H1 (cell line): Measurements from ENCODE around the gene BMI1.

Experiments
- POLR2A ChIP-seq, 2 experiments: IDR thresholded peaks; 1 replicate in 1 of 2; 2 replicates in 1 of 2; pipeline ENCODE4 v1.6.1; 2011; ENCODE audit warnings: low read depth in 2 of 2, low read length in 2 of 2, mild to moderate bottlenecking in 2 of 2; ENCODE audit errors: control extremely low read depth in 1 of 2
- POLR2AphosphoS5 ChIP-seq: IDR thresholded peaks from 2 replicates; pipeline ENCODE4 v1.6.1; 2011; ENCODE audit warnings: low read depth, low read length
- RAD21 ChIP-seq, 2 experiments: IDR thresholded peaks in 1 of 2; conservative IDR thresholded peaks in 1 of 2; 2 replicates each; pipeline ENCODE4 v1.6.1; 2011; ENCODE audit warnings: low read depth in 2 of 2, low read length in 2 of 2, improper control_type of control experiment in 1 of 2, inconsistent platforms in 1 of 2, mild to moderate bottlenecking in 1 of 2, moderate library complexity in 1 of 2
- TF ChIP-seq, protein P1 (sequence below), 3 experiments: IDR thresholded peaks; 1 replicate in 2 of 3; 2 replicates in 1 of 3; pipeline versions ENCODE4 v1.5.1 to v1.6.1; 2011; ENCODE audit warnings: low read length in 3 of 3, mild to moderate bottlenecking in 3 of 3, inconsistent platforms in 2 of 3, low read depth in 1 of 3, moderate library complexity in 1 of 3; ENCODE audit not compliant: insufficient read depth in 1 of 3; ENCODE audit errors: control extremely low read depth in 1 of 3

DNA sequence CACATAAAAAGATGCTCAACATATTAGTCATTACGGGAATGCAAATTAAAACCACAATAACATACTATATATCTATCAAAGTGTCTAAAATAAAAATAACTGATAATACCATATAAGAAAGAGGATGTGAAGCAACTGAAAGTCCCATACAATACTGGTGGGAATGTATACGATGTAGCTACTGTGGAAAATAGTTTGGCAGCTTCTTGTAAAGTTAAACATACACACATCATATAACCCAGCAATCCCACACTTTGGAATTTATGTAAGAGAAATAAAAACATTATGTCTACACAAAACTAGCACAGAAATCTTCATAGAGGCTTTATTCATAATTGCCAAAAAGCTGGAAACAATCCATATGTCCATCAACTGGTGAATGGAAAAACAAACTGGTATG is 15.2 kb upstream of the BMI1 start:
- no peak for TF ChIP-seq POLR2AphosphoS5
- TF ChIP-seq RAD21 (IDR thresholded peaks at IDR 0.05 in 1 of 2, conservative IDR thresholded peaks at IDR 0.05 in 1 of 2; ENCODE audit: low read depth in 2 of 2, low read length in 2 of 2): no peak
- TF ChIP-seq, protein P1, sequence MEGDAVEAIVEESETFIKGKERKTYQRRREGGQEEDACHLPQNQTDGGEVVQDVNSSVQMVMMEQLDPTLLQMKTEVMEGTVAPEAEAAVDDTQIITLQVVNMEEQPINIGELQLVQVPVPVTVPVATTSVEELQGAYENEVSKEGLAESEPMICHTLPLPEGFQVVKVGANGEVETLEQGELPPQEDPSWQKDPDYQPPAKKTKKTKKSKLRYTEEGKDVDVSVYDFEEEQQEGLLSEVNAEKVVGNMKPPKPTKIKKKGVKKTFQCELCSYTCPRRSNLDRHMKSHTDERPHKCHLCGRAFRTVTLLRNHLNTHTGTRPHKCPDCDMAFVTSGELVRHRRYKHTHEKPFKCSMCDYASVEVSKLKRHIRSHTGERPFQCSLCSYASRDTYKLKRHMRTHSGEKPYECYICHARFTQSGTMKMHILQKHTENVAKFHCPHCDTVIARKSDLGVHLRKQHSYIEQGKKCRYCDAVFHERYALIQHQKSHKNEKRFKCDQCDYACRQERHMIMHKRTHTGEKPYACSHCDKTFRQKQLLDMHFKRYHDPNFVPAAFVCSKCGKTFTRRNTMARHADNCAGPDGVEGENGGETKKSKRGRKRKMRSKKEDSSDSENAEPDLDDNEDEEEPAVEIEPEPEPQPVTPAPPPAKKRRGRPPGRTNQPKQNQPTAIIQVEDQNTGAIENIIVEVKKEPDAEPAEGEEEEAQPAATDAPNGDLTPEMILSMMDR (IDR thresholded peaks at IDR 0.05; ENCODE audit: control extremely low read depth in 1 of 3, insufficient read depth in 1 of 3, low read depth in 1 of 3, low read length in 3 of 3): no peak
- no peak for TF ChIP-seq POLR2A (IDR thresholded peaks at IDR 0.05; ENCODE audit: control extremely low read depth in 1 of 2, low read depth in 2 of 2, low read length in 2 of 2)
